ENCODE results near the gene GRIA1. TPM values are rescaled to one million over a fixed set of nuclear protein-coding genes. Genes with fewer than 3 reads are reported as not detected.

Gene GRIA1
- total and polyA plus RNA-seq, 2 of the 13 experiments (the other 11 are each of a cell fraction or from before 2014, with no cell fraction given) = not detected

DNA sequence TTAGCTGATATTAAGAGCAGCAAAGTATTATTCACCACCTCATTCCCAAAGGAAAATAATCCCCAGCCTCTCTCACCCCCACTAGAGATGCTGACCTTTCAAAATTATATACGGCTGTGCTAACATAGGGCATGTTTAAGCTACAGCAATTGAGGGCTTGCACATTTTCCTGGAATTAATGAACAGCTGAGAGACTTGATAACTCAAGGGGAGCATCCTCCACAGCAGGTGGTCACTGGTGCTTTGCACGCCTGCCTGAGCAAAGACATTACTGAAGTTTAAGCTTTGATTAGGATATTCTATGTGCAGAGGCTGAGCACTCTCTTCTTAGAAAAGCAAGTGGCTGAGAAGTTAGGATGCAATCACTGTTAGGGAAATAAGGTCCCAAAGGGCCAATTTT, 317.3 kb downstream of the GRIA1 start:
- WGBS (ENCODE audit: low lambda C conversion rate) = 7% methylated on average over 2 of the region's 2 CpGs
- Histone ChIP-seq H3K9me3 (ENCODE audit: low read length) (no peaks in the 10 kb centered on the region), H3K4me3 (replicated peaks in 1 of 3; ENCODE audit: insufficient read depth in 1 of 3, low read depth in 2 of 3, low read length in 3 of 3) (no peak overlapping the region), H3K4me2 (ENCODE audit: low read depth, low read length) (no peak overlapping the region), H3K4me1 (ENCODE audit: insufficient read depth, low read length) (no peaks in the 10 kb centered on the region), H3K9ac (ENCODE audit: insufficient read depth, low read depth, low read length) (no peak overlapping the region), H3K79me2 (ENCODE audit: insufficient read depth, low read length) (no peaks in the 10 kb centered on the region), H2AFZ (ENCODE audit: low read length) (no peak overlapping the region), H3K27me3 (ENCODE audit: control insufficient read depth in 1 of 2, insufficient read depth in 2 of 2, low read length in 2 of 2) (no peaks in the 10 kb centered on the region), H3K36me3 (replicated peaks in 1 of 2; ENCODE audit: control insufficient read depth in 1 of 2, insufficient read depth in 2 of 2, low read length in 2 of 2) (no peaks in the 10 kb centered on the region), H4K20me1 (ENCODE audit: insufficient read depth, low read length) (no peaks in the 10 kb centered on the region), H3K27ac (ENCODE audit: extremely low read length, insufficient read depth, low read length) (no peak overlapping the region)
- BruUV-seq (replicated peaks) = no TSS peak
- in situ Hi-C loops (cut with HindIII; ENCODE audit: extremely low pct_ligation_motif_present, low pct_unique_long_range_greater_than_20kb) = no loop called here
- CTCF ChIA-PET (ENCODE audit: low intra/inter-chr PET ratio, low total read pairs) = no interaction called here
- peak; percentile 2 to 47; a peak in 2 of 4 replicates for TF ChIP-seq MAFK (conservative IDR thresholded peaks at IDR 0.05 in 1 of 2, IDR thresholded peaks at IDR 0.05 in 1 of 2; ENCODE audit: low read length in 2 of 2)
- no peak for TF ChIP-seq NFYC (CRISPR knock-in tag; IDR thresholded peaks at IDR 0.05)
- no peak for TF ChIP-seq KDM3A (CRISPR knock-in tag; IDR thresholded peaks at IDR 0.05; ENCODE audit: low read depth)
- no peak for ATAC-seq
- POLR2A ChIA-PET = no interaction called here
- DNase-seq (ENCODE audit: low spot score) = no peak
- intact Hi-C loops (cut with micrococcal nuclease; ENCODE audit: unreplicated experiment) = no loop called here
- no peak for FAIRE-seq

DNA sequence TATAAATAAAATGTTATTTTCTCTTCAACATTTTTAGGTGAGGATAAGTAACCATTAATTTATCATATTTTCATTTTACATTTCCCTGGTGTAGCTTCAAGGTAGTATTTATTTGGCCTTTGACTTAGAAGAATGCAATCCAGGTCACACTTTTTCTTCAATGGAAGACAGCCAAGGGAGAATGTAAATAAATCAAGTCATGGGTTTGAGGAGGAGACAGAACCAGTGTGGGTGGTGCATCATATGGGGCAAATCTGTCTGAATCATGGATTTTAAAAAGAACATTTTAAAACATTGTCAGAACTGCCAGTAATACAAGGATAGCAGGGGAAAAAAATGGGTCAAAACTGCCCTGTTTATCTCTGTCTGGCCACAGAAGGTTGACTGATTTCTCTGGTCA, 318.7 kb downstream of the GRIA1 start:
- TF ChIP-seq ZSCAN31 (CRISPR knock-in tag; IDR thresholded peaks at IDR 0.05; ENCODE audit: low read depth) (no peak), SIX4 (CRISPR knock-in tag; IDR thresholded peaks at IDR 0.05) (no peak), MED1 (CRISPR knock-in tag; IDR thresholded peaks at IDR 0.05) (no peak), ZNF17 (CRISPR knock-in tag; IDR thresholded peaks at IDR 0.05) (no peak), MAFK (conservative IDR thresholded peaks at IDR 0.05 in 1 of 2, IDR thresholded peaks at IDR 0.05 in 1 of 2; ENCODE audit: low read length in 2 of 2) (no peak), ATM (IDR thresholded peaks at IDR 0.05; ENCODE audit: borderline replicate concordance) (no peak), ZNF138 (CRISPR knock-in tag; IDR thresholded peaks at IDR 0.05; ENCODE audit: low read depth) (no peak), KAT8 (CRISPR knock-in tag; IDR thresholded peaks at IDR 0.05) (no peak), KLF12 (CRISPR knock-in tag; IDR thresholded peaks at IDR 0.05; ENCODE audit: borderline replicate concordance) (no peak), NFKB2 (CRISPR knock-in tag; IDR thresholded peaks at IDR 0.05; ENCODE audit: borderline replicate concordance) (no peak), ZNF775 (CRISPR knock-in tag; IDR thresholded peaks at IDR 0.05; ENCODE audit: borderline replicate concordance) (no peak), ATAD3A (CRISPR knock-in tag; IDR thresholded peaks at IDR 0.05) (no peak)
- TF ChIP-seq, protein P1, sequence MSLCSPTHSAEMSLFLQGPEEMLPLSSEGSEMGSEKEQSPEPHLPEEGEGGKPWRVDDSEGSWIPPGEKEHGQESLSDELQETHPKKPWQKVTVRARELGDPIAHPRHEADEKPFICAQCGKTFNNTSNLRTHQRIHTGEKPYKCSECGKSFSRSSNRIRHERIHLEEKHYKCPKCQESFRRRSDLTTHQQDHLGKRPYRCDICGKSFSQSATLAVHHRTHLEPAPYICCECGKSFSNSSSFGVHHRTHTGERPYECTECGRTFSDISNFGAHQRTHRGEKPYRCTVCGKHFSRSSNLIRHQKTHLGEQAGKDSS (CRISPR knock-in tag; IDR thresholded peaks at IDR 0.05; ENCODE audit: borderline replicate concordance, low read depth) = no peak
- FAIRE-seq = no peak
- H3K9me3 ChIP-seq (ENCODE audit: low read length) = no peaks in the 10 kb centered on the region
- H3K36me3 ChIP-seq (replicated peaks in 1 of 2; ENCODE audit: control insufficient read depth in 1 of 2, insufficient read depth in 2 of 2, low read length in 2 of 2) = no peaks in the 10 kb centered on the region
- H3K9ac ChIP-seq (ENCODE audit: insufficient read depth, low read depth, low read length) = no peak overlapping the region
- ATAC-seq = no peak
- no peak overlapping the region for H3K27ac ChIP-seq (ENCODE audit: extremely low read length, insufficient read depth, low read length)
- no peaks in the 10 kb centered on the region for H3K4me1 ChIP-seq (ENCODE audit: insufficient read depth, low read length)
- H2AFZ ChIP-seq (ENCODE audit: low read length) = no peak overlapping the region
- intact Hi-C loops (cut with micrococcal nuclease; ENCODE audit: unreplicated experiment) (no loop called here), in situ Hi-C loops (cut with HindIII; ENCODE audit: extremely low pct_ligation_motif_present, low pct_unique_long_range_greater_than_20kb) (no loop called here)
- ChIA-PET POLR2A (no interaction called here), CTCF (ENCODE audit: low intra/inter-chr PET ratio, low total read pairs) (no interaction called here)
- no peak overlapping the region for H3K4me2 ChIP-seq (ENCODE audit: low read depth, low read length)
- no peaks in the 10 kb centered on the region for H3K27me3 ChIP-seq (ENCODE audit: control insufficient read depth in 1 of 2, insufficient read depth in 2 of 2, low read length in 2 of 2)
- no peaks in the 10 kb centered on the region for H4K20me1 ChIP-seq (ENCODE audit: insufficient read depth, low read length)
- no peak overlapping the region for H3K4me3 ChIP-seq (replicated peaks in 1 of 3; ENCODE audit: insufficient read depth in 1 of 3, low read depth in 2 of 3, low read length in 3 of 3)
- BruUV-seq (replicated peaks) = no TSS peak
- H3K79me2 ChIP-seq (ENCODE audit: insufficient read depth, low read length) = no peaks in the 10 kb centered on the region
- DNase-seq (ENCODE audit: low spot score) = no peak
